ENCODE measurements around the gene CEP170B.
"Not testable (repeated sequence)": the region's sequence is repeated elsewhere in the genome, so short reads cannot be mapped to it uniquely, and the experiment has no call there.

Gene CEP170B

DNA sequence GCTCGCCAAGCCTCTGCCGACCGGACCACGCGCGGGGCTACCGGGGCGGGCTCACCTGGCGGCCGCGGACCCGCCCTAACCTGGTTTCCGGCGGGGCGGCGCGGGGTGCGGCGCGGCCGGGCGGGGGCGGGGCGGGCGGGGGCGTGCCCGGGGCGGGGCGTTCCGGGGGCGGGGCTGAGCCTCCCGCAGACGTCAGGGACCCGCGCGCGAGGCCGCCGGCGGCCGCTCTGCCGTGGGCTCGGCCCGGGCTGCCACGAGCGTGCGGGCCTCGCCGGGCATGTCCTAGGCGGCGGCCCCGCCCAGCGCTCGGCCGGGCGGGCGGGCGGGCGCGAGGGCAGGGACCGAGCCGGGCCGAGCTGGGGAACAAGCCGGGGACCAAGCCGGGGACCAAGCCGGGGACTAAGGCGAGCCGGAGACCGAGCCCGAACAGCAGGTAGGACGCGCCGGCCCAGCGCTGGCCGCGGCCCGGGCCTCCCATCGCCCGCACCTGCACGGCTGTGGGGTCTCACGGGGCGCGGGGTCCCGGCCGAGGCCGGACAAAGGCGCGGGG is at the start of gene CEP170B:
CEP170B (plus strand) TSS at position 188 of the 550 bp plus-strand sequence. CDS start 3,183 bp downstream, outside the sequence.
- DNase-seq (ENCODE audit: low read depth in 2 of 2, low spot score in 1 of 2): no peak

DNA sequence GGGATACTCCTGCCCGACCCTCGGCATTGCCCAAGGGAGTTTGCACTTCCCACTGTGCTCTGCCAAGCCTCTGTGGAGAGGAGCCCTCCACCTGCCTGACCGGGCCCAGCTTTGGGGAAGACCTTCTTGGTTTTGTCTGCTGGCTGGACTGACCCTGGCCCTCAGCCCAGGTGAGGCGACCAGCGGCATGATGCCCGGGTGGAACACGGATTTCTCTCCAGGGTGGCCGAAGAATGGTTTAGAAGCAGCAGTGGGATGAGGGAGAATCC is 48.5 kb upstream of the CEP170B start:
- no peak for DNase-seq (ENCODE audit: low read depth in 2 of 2, low spot score in 1 of 2)

DNA sequence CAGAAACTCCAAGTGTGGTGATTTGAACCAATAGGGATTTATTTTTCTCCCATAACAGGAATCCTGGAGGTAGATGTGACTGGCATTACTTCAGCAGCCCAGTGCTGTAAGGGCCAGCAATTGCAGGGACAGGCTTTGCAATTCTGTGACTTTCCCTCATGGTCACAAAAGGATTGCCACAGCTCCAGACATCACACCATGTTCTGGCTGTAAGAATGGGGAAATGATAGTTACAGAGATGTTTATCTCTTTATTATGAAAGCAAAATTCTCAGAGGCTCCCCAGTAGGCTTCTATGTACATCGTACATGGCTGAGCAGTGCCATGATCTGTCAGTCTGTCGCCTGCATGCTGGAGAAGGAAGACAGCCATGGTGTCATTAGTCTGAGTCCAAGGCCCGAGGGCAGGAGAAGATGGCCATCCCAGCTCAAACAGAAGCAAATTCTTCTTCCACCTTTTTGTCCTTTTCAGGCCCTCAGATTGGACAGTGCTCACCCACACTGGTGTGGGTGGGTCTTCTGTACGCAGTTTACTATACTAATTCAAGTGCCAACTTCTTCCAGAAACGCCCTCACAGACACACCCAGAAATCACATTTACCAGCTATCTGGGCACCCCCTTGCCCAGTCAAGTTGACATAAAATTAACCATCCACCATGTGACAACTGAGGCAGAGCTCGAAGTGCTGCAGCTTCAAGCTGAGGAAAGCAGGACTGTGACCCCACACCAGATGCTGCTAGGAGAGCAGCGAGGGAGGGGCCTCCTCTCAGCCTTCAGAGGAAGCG is 46.9 kb upstream of the CEP170B start:
- DNase-seq (ENCODE audit: low read depth in 2 of 2, low spot score in 1 of 2): no peak

DNA sequence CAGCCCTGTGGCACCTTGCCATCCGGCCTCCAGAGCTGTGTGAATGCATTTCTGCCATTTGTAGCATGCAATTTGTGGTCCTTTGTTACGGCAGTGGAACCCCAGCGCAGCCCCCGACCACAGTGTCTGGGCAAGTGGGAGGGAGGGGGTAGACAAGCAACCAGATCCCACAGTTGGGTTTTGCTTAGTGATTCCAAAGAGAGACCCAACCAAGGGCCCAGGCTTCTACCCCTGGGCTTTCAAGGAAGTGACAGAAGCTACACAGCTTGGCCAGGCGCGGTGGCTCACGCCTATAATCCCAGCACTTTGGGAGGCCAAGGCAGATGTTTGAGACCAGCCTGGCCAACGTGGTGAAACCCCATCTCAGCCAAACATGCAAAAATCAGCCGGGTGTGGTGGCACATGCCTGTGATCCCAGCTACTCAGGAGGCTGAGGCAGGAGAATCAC is 46.3 kb upstream of the CEP170B start:
- no peak for DNase-seq (ENCODE audit: low read depth in 2 of 2, low spot score in 1 of 2)

DNA sequence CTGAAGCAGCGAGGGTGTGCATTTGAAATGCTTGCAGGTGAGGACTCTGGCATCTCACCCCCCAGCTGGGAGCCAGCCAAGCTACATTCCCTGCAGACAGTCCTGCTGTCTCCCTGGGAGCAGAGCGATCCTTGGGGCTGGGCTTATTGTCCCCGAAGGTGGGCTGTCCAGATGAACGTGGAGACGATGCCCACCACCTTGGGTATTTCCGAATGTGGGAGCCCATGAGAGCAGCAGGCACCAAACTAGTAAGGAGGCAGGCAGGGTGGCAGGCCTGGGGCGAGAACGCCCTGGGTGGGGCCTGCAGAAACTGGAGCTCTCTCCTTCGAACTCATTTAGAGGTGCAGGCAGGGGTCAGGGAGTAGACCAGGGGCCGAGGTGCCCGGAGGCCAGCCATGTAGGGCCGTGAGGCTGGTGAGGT is 45.7 kb upstream of the CEP170B start:
- DNase-seq (ENCODE audit: low read depth in 2 of 2, low spot score in 1 of 2): no peak

DNA sequence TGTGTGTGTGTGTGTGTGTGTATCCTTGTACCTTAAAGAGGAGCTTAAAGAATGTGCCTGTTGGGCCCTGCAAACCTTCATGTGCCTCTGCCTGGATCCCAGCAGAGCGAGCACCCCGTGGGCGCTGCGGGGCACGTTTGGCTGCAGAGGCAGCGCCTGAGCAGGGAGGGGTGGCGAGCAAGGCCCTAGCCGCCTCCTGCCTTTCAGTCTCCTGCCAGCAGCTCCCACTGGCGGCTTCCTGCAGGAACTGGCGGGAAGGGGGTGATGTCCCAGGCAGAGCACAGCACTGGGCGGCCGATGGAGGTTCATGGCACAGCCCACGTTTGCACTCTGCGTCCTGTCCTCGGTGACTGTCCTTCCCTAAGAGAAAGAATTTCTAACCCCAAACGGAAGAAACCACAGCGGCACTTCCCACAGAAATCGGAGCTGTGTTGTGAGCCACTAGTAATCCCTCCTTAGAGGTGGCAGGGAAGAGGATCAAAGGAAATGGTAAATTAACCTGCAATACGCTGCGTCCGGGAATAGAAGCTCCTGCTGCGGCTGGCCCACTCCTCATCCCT is 44.3 kb upstream of the CEP170B start:
- no peak for DNase-seq (ENCODE audit: low read depth in 2 of 2, low spot score in 1 of 2)

DNA sequence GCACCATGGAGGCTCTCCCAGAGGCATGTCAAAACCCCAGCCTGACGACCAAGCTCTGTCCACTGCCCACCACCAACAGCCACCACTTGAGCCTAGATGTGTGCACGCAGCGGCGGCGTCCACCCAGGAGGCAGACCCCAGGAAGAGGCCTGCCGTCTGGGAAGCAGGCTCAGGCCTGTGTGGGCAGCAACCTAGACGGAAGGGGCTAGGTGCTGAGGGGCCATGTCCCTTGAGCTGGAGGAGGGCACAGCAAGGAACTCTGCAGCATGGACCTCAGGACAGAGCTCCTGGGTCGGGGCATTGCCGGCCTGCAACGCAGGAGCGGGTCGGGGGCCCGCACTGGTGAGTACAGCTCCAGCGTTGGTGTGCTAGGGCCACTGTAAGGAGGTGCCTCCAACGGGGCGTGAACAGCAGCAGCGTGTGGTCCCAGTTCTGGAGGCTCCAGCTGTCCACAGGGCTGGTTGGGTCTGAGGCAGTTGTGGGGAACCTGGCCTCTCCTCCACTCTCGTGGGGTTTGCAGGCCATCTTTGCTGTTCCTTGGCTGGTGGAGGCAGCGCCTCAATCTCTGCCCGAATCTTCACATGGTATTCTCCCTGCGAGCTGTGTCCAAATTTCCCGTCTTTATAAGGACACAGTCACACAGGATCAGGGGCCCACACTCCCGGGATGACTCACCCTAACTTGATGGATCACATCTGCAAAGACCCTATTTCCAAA is 43.7 kb upstream of the CEP170B start:
- DNase-seq (ENCODE audit: low read depth in 2 of 2, low spot score in 1 of 2): no peak

DNA sequence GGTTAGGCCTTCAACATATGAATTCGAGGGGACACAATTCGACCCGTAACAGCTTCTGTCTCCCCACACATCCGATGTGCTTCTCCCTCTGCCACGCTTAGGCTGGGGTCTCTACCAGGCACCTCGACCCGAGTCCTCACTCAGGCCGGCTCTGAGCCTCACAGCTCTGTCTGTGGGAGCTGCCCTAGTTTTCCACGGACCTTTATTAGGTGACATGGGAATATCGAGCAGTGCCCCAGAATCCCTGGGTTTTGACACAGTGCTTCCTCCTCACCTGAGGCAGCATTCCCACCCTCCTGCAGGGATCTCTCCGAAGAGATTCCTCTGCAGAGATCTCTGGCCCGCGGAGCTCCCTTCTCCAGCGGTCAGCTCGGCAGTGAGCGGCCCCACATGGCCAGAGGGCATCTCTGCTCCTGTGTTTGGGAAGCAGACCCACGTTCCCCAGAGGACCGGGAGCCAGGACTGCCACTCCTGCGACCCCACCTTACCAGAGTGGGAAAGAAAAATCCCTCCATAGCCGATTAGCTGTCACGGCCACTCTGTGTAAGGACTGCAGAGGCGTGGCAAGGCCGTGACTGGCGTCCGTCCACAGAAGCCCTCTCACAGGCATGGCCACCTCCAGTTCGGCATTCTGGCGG is 43.0 kb upstream of the CEP170B start:
- no peak for DNase-seq (ENCODE audit: low read depth in 2 of 2, low spot score in 1 of 2)

DNA sequence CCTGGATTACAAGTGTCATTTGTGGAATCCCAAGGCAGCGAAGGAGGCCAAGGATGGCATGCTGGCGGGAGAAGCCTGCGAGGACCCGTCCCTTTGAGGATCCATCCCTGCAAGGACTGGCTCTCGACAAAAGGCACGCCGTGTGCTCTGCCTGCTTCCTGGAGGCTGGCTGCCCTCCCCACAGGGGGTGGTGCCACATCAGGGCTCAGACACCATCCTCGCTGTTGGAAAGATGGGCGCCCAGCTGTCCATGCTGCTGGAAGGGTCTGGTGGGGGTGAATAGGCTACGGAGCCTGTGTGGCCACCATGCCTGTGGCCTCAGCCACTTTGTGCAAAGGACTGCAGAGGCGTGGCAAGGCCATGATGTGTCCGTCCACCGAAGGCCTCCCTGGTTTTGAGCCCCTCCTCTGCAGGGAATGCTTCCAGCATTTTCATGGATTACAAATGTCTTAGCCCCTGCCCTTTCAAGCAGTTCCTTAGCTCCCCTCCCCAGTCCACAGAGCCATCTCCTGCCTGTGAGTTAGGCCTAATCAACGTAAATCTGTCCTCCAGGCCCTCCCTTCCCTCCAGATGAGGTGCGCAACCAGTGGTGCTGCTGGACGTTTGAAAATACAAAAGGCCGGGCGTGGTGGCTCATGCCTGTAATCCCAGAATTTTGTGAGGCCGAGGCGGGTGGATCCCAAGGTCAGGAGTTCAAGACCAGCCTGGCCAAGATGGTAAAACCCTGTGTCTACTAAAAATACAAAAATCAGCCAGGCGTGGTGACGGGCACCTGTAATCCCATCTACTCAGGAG is 42.0 kb upstream of the CEP170B start:
- no peak for DNase-seq (ENCODE audit: low read depth in 2 of 2, low spot score in 1 of 2)

DNA sequence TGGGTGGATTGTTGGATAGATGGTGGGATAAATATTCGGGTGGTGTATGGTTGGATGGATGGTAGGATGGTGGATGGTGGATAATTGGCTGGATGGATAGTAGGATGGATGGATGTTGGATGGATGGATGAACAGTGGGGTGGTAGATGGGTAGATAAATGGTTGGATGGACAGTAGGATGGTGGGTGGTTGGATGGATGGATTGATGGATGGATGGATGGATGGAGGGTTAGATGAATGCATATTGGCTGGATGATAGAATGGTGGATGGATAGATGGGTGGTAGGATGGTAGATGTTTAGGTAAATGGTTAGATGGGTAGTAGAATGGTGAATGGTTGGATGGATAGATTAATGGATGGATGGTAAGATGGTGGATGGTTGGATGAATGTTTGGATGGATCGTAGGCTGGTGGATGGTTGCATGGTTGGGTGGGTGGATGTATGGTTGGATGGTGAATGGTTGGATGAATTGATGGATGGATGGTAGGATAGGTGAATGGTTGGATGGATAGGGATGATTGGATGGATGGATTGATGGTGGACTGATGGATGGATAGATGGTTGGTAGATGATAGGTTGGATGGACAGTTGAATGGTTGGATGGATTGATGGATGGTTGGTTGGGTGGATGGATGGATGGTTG is 40.6 kb upstream of the CEP170B start:
- DNase-seq (ENCODE audit: low read depth in 2 of 2, low spot score in 1 of 2): no peak

DNA sequence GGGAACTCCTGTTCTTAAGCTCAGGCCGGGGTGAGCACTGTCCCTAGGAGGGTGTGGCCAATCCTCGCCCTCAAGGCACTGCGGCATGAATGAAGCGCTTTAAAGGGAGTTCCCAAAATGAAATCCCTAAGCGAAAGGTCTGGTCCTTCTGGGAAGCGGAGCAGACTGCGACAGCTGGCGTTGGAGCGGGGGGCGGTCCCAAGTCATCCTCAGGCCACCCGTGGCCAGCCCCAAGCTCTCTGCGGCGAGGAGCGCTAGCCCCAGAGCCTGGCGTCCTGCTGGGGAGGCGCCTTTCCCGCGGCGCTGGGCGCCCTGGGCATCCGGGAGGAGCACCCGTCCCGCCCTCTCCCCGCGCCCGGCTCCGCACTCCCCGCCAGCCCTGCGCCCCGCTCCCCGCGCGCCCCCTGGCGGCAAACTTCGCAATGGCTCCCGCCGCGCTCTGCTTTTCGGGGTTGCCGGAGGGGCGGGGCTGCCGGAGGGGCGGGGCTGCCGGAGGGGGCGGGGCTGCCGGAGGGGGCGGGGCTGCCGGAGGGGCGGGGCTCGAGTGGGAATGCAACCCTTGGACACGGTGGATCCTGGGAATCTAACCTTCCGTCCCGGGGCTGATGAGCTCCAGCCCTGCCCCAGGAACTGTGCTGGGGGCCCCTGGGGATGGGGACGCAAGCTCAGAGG is 38.7 kb upstream of the CEP170B start:
- DNase-seq (ENCODE audit: low read depth in 2 of 2, low spot score in 1 of 2): peak; percentile 79 to 95

DNA sequence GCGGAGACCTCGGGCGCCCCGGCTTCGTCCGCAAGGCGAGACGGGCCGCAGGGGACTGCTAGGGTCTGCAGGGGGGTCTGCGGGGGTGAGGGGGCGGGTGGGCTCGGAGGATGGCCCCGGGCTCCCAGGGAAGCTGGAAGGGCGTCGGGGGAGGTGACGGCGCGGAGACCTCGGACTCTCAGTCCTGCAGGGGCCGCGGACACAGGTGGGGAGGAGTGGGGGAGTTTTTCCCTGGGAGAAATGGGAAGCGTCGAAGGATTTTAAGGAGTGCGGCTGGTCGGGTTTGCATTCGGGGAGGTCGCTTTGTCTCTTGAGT is 38.2 kb upstream of the CEP170B start:
- no peak for DNase-seq (ENCODE audit: low read depth in 2 of 2, low spot score in 1 of 2)

DNA sequence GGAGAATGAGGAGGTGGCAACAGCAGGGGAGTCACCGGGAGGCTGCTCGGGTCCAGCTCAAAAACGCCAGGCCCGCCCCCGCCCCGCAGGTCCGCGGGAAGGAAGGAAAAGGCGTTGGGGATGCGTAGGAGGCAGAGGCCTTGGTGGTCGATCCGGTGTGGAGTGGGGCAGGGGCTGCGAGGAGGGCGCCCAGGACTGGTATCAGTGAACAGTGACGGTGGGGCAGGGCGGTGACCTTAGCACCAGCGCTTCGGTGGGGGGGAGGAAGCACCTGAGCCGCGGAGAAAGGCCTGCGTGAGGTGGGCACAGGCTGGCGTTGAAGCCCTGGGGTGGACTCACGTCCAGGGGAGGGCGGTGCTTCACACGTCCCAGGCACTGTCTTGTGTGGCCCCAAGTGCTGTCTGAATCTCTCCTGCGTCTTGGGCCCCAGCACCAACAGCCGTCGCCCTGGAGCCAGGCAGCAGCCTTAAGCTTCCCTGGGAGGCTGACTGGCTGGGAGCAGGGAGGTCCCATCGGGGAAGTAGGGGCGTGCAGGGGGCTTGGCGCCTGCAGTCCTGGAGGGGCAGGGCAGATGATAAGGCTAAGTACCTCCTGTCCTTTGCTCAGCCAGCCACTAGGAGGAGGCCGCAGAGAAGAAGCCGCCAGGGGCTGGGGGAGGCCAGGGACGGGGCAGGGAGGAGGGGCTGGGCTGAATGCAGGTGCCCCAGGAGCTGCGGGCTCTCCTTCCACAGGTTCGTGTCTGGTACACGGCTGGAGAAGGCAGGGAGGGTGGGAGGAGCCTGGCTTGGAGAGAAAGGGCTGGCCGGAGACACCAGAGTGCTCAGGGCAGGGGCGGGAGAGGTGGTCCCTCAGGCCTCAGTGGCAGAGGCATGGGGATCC is 37.7 kb upstream of the CEP170B start:
- DNase-seq (ENCODE audit: low read depth in 2 of 2, low spot score in 1 of 2): no peak

DNA sequence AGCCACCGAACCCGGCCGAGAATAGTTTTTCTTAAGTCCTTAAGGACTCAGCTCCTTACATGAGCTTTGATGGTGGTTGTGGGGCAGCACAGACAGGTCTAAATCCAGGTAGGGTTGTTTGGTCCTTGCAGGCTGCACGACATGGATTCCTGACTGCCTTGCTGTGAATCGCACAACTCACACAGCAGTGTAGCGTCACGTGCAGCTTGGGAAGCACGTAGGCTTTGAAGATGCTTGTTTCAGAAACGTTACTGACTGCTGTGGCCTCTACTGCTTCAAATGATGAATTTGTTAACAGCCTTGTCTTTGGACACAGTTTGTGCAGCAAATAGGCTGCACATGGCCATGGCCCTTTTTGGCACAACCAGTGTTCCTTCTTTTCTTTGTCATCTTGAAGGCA is 34.3 kb upstream of the CEP170B start:
- no peak for DNase-seq (ENCODE audit: low read depth in 2 of 2, low spot score in 1 of 2)

DNA sequence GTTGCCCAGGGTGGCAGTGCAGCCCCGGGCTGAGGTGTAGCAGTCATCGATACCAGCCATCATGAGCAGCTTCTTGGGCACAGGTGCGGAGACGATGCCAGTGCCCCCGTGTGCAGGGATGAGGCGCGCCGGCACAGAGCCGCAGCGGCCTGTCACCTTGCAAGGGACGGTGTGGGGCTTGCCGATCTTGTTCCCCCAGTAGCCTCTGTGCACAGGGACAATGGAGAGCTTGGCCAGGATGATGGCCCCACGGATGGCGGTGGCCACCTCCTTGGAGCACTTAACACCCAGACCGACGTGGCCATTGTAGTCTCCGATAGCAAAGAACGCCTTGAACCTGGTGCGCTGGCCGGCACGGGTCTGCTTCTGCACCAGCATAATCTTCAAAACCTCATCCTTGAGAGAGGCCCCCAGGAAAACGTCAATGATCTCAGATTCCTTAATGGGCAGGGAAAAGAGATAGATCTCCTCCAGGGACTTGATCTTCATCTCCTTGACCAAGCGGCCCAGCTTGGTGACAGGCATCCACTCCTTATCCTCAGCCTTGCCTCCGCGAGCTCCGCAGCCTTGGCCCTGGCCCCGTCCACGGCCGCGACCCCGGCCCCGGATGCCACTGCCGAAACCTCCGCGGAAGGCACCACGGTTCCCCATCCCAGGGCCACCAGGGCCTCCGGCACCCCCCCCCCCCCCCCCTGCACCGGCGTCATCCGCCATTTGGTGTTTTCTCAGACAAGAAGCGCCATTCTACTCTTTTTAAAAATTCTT is 28.7 kb upstream of the CEP170B start:
- DNase-seq (ENCODE audit: low read depth in 2 of 2, low spot score in 1 of 2): not testable (repeated sequence)

DNA sequence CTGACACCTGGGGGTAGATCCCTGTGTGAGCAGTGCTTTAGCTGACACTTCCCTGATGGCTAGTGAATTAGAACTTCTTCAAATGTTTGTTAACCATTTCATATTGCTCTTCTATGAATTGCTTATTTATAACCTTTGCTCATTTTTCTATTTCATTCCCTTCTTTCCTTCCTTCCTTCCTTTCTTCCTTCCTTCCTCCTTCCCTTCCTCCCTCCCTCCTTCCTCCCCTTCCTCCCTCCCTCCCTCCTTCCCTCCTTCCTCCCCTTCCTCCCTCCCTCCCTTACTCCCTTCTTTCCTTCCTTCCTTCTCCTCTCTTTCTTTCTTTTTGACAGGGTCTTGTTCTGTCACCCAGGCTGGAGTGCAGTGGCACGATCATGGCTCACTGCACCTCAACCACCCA is 23.3 kb upstream of the CEP170B start:
- no peak for DNase-seq (ENCODE audit: low read depth in 2 of 2, low spot score in 1 of 2)

DNA sequence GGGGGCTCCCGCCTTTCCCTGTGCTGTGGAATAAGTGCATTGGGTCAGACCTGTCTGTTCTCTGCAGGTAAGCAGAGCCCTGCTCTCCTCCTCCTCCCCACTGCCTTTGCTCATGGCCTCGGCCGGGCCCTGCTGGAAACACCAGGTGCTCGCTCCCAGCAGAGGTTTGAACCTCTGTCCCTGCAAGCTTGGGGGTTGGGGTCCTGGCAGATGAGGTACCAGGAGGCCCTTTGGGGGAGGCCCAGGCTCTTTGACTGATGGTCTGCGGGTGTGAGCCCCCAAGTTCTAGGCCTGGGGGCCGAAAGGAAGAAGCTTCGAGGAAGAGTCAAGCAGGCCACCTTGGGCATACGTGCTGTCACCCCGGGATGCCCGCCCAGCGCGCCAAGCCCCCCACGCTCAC is 22.1 kb upstream of the CEP170B start:
- DNase-seq (ENCODE audit: low read depth in 2 of 2, low spot score in 1 of 2): no peak

Measured in stimulated activated CD8-positive, alpha-beta memory T cell treated with anti-CD3 and anti-CD28 coated beads, Interleukin-4, amount 100 ng/mL, for 4 hours (primary cell).